Right lobe of liver (tissue), 6 donors: Measurements from ENCODE around the gene CACNB4. TPM values are rescaled to one million over a fixed set of nuclear protein-coding genes. Genes with fewer than 3 reads are reported as not detected.
"Not testable (repeated sequence)": the region's sequence is repeated elsewhere in the genome, so short reads cannot be mapped to it uniquely, and the experiment has no call there.

ENCODE experiments used
- ATAC-seq, 4 donors: fragments of 200-7000 bp; cut with Tn5 transposase; one replicate each; pipeline ENCODE4 v1.9.1; 2020; ENCODE audit warnings: mild to moderate bottlenecking in 4 of 4, moderate library complexity in 4 of 4
- DNase-seq, 3 donors: peaks; one replicate each; pipeline ENCODE4 v3.0.0-alpha.2; 2020
- H3K27ac ChIP-seq, 3 donors: fragments of 200-600 bp; one replicate each; pipeline ENCODE4 v1.8.0; 2022
- H3K27me3 ChIP-seq, 2 donors: fragments of 200-600 bp; one replicate each; pipeline ENCODE4 v1.8.0; 2022
- H3K36me3 ChIP-seq, 4 donors: fragments of 200-600 bp; sonication (generic) in 1 of 4; one replicate each; pipeline versions ENCODE4 v1.5.1 to v1.8.0; 2017 to 2022; ENCODE audit warnings: control low read depth in 1 of 4
- H3K4me1 ChIP-seq, 4 donors: fragments of 200-600 bp; sonication (generic) in 1 of 4; one replicate each; pipeline versions ENCODE4 v1.5.1 to v1.8.0; 2017 to 2022; ENCODE audit warnings: control low read depth in 1 of 4
- H3K4me3 ChIP-seq, 3 donors: fragments of 200-600 bp; one replicate each; pipeline ENCODE4 v1.8.0; 2022
- H3K9me3 ChIP-seq, 4 donors: fragments of 200-600 bp; sonication (generic) in 1 of 4; one replicate each; pipeline versions ENCODE4 v1.5.1 to v1.8.0; 2017 to 2022; ENCODE audit warnings: control low read depth in 1 of 4
- CTCF ChIP-seq, 4 donors: fragments of 200-600 bp in 3 of 4; fragments of 450-650 bp in 1 of 4; IDR thresholded peaks; one replicate each; pipeline versions ENCODE4 v1.5.1 to v1.8.0; 2016 to 2022; ENCODE audit warnings: antibody characterized with exemption in 4 of 4, mild to moderate bottlenecking in 2 of 4
- POLR2A ChIP-seq: fragments of 450-650 bp; IDR thresholded peaks from one replicate; pipeline ENCODE4 v1.6.1; 2017; ENCODE audit warnings: antibody characterized with exemption, mild to moderate bottlenecking
- WGBS: methylation state at CpG from one replicate; pipeline ENCODE4 v1.1.6; 2018; ENCODE audit warnings: low coverage, low lambda C conversion rate; ENCODE audit not compliant: insufficient coverage; ENCODE audit errors: missing lambda C conversion rate; 5-methylcytosine and 5-hydroxymethylcytosine counted together
- intact Hi-C, 2 donors: fragments of 100-400 bp; cut with DNase I; formaldehyde crosslinking; loops; one replicate each; pipeline versions ENCODE4 v1.11.2 to v1.14.1; 2022
- total RNA-seq, 6 experiments: library from RNA; depleted of rRNA in 2 of 6; stranded (reverse); fragments of >200 nt in 2 of 6; fragmentation: NEBNext Ultra II Directional in 3 of 6; extraction: Animal tissue kit (Norgen Biotek cat#: 25700) in 3 of 6; gene quantifications; one replicate each; pipeline versions ENCODE4 v1.1.0 to v1.2.4, GENCODE V29; 2016 to 2023
- donor health status: DM: no; HTN: yes; CAD: no.
- donor health status: DM: no; HTN: no; CAD: no.
- donor health status: DM: no; HTN: no; CAD: no.
- donor health status: DM: no; HTN: yes; CAD: no.
- donor health status: DM: no; HTN: yes; CAD: no.

Gene CACNB4
- total RNA-seq, 6 experiments from 2014 or later: 0.06 to 0.49 (median 0.25) TPM

- Histone ChIP-seq H3K36me3 (peaks cover 0 to 13% (median 4%) of the 10 kb centered on the region in 4 donors), H3K27me3 (no peaks in the 10 kb centered on the region), H3K4me3 (no peak overlapping the region), H3K9me3 (no peaks in the 10 kb centered on the region), H3K27ac (no peak overlapping the region), H3K4me1 (no peaks in the 10 kb centered on the region)
- ATAC-seq (no peak), DNase-seq (no peak)
- TF ChIP-seq CTCF (IDR thresholded peaks at IDR 0.05): no peak
- TF ChIP-seq POLR2A: no peak
- 91% methylated on average over 2 of the region's 2 CpGs for WGBS
- intact Hi-C loops: no loop called here
Measured at GRCh38 chr2:151802315-151802714, 296.5 kb downstream of the CACNB4 start.

GRCh38 chr2:151799886-151800292, 299.0 kb downstream of the CACNB4 start:
- 76% methylated on average over 3 of the region's 3 CpGs for WGBS
- Histone ChIP-seq H3K9me3 (no peaks in the 10 kb centered on the region), H3K27ac (no peak overlapping the region), H3K27me3 (no peaks in the 10 kb centered on the region), H3K4me1 (no peaks in the 10 kb centered on the region), H3K4me3 (no peak overlapping the region), H3K36me3 (peaks cover 0 to 7% (median 3%) of the 10 kb centered on the region in 4 donors)
- DNase-seq (no peak), ATAC-seq (no peak)
- TF ChIP-seq POLR2A (no peak), CTCF (IDR thresholded peaks at IDR 0.05) (no peak)
- intact Hi-C loops: no loop called here

DNA sequence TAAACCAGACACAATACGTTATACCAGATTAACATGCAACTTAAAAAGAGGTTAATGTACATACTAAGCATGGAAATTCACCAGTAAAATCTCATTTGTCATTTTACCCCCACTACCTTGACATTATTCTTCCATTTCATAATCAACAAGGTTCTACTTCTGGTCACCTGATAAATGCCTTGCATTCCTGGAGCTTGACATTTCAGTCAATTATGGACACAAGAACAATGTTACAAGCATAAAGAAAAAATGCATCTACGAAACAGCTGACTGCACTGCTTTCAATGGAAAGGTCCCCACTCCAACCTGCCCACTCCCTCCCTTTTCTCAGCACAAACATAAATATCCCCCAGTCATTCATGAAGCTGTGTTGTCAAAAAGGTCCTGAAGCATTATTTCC, 302.1 kb downstream of the CACNB4 start:
- ATAC-seq (no peak), DNase-seq (no peak)
- no peak for TF ChIP-seq POLR2A
- TF ChIP-seq CTCF (IDR thresholded peaks at IDR 0.05): no peak
- Histone ChIP-seq H3K9me3 (no peaks in the 10 kb centered on the region), H3K27me3 (no peaks in the 10 kb centered on the region), H3K4me1 (no peaks in the 10 kb centered on the region), H3K36me3 (no peaks in the 10 kb centered on the region), H3K4me3 (no peak overlapping the region), H3K27ac (no peak overlapping the region)
- 94% methylated on average over 2 of the region's 2 CpGs for WGBS
- intact Hi-C loops: no loop called here

DNA sequence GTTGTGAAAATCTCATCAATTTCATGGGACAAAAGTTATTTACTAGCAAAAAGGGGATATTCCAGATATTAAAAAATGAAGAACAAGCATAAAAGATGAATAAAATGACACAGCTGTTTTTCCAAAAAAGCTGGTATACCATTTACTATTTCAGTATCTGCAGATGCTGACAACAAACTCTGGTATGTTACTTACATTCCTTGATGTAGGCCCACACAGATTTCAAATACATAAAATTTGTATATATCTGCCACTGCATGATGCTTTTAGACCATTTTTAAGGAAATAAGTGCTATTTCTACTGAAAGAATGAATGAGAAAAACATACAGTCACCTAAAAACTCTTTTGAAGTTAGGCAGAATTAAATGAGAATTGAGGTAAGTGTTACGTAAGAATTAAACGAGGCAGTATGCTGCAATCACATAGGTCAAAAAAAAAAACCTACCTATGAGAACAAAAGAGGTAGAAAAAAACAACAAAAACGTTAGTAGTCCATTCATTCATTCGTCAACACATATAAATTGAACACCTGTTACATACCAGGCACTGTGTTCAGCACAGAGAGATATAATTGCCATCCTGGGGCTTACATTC, 303.1 kb downstream of the CACNB4 start:
- 65% methylated on average over 4 of the region's 4 CpGs for WGBS
- H3K4me3 ChIP-seq: no peak overlapping the region
- no peaks in the 10 kb centered on the region for H3K4me1 ChIP-seq
- no peak for ATAC-seq
- no peaks in the 10 kb centered on the region for H3K27me3 ChIP-seq
- TF ChIP-seq POLR2A (no peak), CTCF (IDR thresholded peaks at IDR 0.05) (no peak)
- H3K36me3 ChIP-seq: no peaks in the 10 kb centered on the region
- no peaks in the 10 kb centered on the region for H3K9me3 ChIP-seq
- no peak overlapping the region for H3K27ac ChIP-seq
- intact Hi-C loops: no loop called here
- no peak for DNase-seq

DNA sequence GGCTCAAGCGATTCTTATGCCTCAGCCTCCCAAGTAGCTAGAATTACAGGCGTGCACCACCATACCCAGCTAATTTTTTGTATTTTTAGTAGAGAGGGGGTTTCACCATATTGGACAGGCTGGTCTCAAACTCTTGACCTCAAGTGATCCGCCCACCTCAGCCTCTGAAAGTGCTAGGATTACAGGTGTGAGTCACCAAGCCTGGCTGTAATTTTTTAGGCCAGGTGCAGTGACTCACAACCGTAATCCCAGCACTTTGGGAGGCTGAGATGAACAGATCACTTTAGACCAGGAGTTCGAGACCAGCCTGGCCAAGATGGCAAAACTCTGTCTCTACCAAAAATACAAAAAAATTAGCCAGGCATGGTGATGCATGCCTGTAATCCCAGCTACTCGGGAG, 304.4 kb downstream of the CACNB4 start:
- 100% methylated on average over 3 of the region's 6 CpGs for WGBS
- H3K9me3 ChIP-seq, ATAC-seq, H3K4me1 ChIP-seq, intact Hi-C loops, DNase-seq, H3K4me3 ChIP-seq, H3K27ac ChIP-seq, H3K27me3 ChIP-seq, H3K36me3 ChIP-seq: not testable (repeated sequence)
